Lower leg skin (tissue), 3 donors: ENCODE data around the gene FOXP3.

Source experiments
- CTCF ChIP-seq, 3 donors: fragments of 450-650 bp; IDR thresholded peaks; one replicate each; pipeline ENCODE4 v1.5.1; 2016; ENCODE audit warnings: antibody characterized with exemption in 3 of 3, mild to moderate bottlenecking in 3 of 3, moderate library complexity in 2 of 3
- POLR2A ChIP-seq, 2 donors: fragments of 450-650 bp; IDR thresholded peaks; one replicate each; pipeline ENCODE4 v1.6.1; 2016 to 2017; ENCODE audit warnings: antibody characterized with exemption in 2 of 2, mild to moderate bottlenecking in 1 of 2, moderate library complexity in 1 of 2

DNA sequence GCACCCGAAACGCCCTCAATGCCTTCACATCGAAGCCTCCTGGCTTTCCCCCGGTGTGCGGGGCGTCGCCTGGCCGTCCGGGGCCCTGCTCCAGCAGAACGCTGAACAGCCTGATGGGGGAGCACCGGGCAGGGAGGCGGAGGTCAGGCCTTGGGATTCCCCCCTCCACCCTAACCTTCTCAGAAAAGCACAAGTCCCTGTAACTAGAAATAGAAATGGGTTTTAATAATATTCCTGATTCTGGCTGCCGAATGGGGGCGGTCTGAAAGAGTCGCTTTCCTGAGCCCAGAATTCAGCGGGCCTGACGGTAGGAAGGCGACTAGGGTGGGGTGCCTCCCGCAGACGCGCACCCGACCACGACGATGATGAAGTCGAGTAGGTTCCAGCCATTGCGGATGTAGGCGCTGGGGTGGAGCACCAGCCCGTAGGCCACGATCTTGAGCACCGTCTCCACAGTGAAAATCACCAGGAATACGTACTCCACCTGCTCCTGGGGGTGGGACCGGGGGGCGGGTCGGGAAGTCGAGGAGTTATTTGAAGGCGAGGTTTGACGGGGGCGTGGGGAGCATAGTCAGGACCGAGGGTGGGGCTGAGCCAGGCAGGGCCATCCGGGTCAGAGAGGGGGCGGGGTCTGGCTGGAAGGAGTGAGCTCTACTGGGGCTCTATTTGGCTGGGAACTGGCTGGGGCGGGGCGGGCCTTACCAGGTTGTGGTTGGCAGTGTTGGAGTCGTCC, 33.8 kb downstream of the FOXP3 start:
- TF ChIP-seq CTCF (IDR thresholded peaks at IDR 0.05): no peak
- TF ChIP-seq POLR2A (IDR thresholded peaks at IDR 0.05): no peak
